Activated T-cell treated with anti-CD3 and anti-CD28 coated beads, Interleukin-2, amount 50 U/mL, for 1 hour (primary cell): ENCODE results near the gene CCL24.
"Not testable (repeated sequence)": the region's sequence is repeated elsewhere in the genome, so short reads cannot be mapped to it uniquely, and the experiment has no call there.

Experiments
- DNase-seq: peaks from one replicate; pipeline ENCODE4 v3.0.0-alpha.2; 2020

Gene CCL24, protein sequence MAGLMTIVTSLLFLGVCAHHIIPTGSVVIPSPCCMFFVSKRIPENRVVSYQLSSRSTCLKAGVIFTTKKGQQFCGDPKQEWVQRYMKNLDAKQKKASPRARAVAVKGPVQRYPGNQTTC

DNA sequence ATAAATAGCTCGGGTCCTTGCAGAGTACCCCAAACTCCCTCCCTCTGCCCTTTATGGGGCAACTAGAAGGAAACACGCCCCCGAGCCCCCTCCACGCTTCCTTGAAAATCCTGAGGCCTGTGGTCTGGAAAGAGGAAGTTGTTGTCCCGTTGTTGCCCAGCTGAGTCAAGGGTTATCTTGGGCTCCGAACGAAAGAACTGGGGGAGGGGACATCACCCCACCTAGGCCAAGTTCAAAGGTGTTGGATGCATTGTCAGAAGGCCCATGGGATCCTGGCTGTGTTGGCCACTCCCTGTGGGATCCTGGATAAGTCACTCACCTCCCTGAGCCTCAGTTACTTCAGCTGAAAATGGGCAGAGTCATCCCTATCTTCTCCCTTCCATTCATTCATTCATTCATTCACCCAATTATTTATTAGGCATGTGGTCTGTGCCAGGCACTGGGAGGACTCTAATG, at the start of gene CCL24:
CCL24 (minus strand) TSS at position 26 of the 456 bp plus-strand sequence. CDS start 91 bp downstream, outside the sequence.
- DNase-seq = no peak

DNA sequence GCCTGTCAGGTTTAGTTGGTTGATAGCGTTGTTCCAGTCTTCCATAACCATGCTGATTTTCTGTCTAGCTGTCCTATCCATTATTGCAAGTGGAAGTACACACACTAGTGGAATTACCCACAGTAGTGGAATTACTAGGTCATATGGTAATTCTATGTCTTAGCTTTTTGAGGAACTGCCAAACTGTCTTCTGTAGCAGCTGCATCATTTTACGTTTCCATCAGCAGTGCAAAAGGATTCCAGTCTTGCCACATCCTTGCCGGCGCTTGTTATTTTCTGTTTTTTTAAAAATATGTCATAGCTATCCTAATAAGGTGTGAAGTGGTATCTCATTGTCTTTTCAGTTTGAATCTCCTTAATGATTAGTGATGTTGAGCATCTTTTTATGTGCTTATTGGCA, 48.0 kb upstream of the CCL24 start:
- no peak for DNase-seq

DNA sequence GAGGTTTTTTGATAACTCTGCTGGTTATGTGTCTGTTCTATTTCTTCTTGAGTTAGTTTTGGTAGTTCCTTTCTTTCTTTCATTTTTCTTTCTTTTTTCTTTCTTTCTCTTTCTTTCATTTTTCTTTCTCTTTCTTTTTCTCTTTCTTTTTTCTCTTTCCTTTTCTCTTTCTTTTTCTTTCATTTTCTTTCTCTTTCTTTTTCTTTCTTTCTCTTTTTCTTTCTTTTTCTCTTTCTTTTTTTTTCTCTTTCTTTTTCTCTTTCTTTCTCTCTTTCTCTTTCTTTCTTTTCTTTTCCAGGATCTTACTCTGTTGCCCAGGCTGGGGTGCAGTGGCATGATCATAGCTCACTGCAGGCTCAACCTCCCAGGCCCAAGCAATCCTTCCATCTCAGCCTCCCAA, 44.8 kb upstream of the CCL24 start:
- no peak for DNase-seq

DNA sequence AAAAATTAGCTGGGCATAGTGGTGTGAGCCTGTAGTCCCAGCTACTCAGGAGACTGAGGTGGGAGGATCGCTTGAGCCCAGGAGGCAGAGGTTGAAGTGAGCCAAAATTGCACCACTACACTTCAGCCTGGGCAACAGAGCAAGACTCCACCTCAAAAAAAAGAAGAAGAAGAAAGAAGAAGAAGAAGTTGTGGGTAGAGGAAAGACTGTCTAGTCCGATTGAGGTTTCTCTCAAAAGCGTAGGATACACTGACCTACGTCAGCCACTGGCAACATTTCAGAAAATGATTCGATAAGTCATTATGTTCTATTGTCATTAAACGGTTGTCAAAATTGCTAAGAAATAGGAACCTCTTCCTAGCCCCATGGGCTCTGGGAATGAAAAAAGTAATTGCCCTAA, 42.9 kb upstream of the CCL24 start:
- no peak for DNase-seq

DNA sequence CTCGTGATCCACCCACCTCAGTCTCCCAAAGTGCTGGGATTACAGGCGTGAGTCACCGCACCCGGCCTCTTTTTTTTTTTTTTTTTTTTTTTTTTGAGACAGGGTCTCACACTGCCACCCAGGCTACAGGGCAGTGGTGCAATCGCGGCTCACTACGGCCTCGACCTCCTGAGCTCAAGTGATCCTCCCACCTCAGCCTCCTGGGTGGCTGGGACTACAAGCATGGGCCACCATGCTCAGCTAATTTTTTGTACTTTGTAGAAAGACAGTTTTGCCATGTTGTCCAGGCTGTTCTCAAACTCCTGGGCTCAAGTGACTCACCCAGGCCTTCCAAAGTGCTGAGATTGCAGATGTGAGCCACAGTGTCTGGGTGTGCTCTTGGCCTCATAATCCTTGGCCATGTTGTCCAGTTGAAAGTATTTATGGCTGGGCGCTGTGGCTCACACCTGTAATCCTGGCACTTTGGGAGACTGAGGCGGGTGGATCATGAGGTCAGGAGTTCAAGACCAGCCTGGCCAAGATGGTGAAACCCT, 41.3 kb upstream of the CCL24 start:
- DNase-seq = not testable (repeated sequence)

GRCh38 chr7:75854233-75854632, 40.6 kb upstream of the CCL24 start:
- no peak for DNase-seq

DNA sequence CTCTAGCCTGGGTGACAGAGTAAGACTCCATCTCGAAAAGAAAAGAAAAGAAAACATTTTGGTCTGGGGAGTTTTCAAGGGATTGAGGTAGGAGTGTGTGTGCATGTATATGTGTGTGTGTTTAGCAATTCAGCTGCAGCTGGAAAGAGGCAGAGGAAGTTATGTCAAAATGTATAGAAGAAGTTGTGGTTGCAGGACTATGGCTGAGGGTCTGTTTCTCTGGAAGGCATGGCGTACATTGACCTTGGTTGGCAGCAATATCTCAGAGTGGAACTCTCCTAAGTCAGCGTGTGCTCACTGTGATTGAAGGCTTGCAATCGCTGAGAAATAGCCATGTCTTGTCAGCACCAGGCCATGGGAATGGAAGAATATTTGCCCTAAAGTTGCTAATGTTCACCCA, 36.6 kb upstream of the CCL24 start:
- DNase-seq = no peak

- no peak for DNase-seq
Measured at GRCh38 chr7:75849573-75849972, 36.0 kb upstream of the CCL24 start.

GRCh38 chr7:75847707-75848106, 34.1 kb upstream of the CCL24 start:
- no peak for DNase-seq

DNA sequence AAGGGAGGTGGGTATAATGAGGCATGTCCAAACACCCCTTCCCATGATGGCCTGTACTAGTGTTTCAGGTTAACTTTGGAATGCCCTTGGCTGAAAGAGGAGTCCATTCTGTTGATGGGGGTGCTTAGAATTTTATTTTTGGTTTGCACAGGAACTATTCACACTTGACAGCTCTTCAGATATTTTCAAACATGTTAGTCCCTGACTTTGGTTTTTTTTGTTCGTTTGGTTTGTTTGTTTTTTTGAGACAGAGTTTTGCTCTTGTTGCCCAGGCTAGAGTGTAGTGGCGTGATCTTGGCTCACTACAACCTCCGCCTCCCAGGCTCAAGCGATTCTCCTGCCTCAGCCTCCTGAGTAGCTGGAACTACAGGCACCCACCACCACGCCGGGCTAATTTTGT, 31.5 kb upstream of the CCL24 start:
- not testable (repeated sequence) for DNase-seq

DNA sequence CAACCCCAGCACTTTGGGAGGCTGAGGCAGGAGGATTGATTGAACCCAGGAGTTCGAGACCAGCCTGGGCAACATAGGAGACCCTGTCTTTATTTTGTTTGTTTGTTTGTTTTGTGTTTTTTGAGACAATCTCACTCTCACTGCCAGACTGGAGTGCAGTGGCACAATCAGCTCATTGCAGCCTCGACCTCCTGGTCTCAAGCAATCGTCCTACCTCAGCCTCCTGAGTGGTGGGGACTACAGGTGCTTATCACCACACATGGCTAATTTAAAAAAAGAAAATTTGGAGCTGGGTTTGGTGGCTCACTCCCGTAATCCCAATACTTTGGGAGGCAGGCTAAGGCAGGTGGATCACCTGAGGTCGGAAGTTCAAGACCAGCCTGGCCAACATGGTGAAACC, 30.6 kb upstream of the CCL24 start:
- no peak for DNase-seq

DNA sequence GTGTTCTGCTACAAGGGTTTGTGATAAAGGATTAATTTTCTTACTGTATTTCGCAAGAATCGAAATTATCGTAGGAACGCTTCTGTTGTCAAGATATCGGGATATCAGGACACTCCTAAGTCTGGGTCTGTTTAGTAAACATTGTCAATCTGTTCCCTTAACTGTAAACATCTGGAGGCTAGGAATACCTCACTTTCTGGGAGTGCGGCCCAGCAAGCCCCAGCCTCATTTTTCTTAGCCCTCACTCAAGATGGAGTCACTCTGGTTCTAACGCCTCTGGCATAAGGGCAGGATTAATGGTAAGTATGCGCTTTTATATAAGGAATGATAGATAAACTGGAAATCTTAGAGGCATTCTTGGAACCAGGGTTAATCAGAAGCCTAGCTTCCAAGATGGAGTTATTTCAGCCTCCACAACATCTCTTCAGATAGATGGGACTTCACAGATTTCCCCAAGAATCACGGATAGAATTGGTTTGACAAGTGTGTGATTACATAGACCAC, 30.1 kb upstream of the CCL24 start:
- no peak for DNase-seq

GRCh38 chr7:75842836-75843446, 29.3 kb upstream of the CCL24 start:
- DNase-seq = no peak

- DNase-seq = no peak
Measured at GRCh38 chr7:75840029-75840428, 26.4 kb upstream of the CCL24 start.

GRCh38 chr7:75838281-75838930, 24.8 kb upstream of the CCL24 start:
- DNase-seq = not testable (repeated sequence)

DNA sequence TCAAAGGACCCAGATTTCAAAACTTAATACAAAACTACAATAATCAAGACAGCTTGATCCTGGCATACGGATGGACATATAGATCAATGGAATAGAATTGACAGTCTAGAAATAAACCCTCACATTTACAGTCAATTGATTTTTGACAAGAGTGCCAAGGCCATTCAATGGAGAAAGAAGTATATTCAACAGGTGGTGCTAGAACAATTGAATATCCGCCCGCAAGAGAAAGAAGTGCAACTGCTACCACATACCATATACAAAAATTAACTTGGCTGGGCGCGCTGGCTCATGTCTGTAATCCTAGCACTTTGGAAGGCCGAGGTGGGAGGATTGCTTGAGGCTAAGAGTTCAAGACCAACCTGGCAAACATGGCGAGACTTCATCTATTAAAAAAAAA, 23.2 kb upstream of the CCL24 start:
- no peak for DNase-seq

DNA sequence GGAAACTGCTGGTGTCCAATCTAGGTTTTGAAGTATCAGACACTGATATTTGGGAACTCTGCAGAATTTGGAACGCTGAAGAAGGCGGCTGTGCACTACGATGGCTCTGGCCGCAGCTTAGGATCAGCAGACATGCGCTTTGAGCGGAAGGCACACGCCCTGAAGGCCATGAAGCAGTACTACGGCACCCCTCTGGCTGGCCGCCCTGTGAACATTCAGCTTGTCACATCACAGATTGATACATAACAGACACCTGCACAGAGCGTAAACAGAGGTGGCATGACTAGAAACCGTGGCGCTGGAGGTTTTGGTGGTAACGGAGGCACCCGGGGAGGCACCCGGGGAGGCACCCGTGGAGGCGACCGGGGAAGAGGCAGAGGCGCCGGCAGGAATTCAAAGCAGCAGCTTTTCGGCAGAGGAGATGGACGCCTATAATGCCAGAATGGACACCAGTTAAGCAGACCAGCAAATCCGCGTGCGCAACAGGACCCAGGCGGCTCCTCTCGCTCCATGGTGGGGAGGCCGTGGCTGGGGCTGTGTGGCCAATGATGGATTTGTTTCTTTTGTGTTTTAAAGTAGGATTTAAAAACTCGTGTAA, 22.2 kb upstream of the CCL24 start:
- DNase-seq = no peak

DNA sequence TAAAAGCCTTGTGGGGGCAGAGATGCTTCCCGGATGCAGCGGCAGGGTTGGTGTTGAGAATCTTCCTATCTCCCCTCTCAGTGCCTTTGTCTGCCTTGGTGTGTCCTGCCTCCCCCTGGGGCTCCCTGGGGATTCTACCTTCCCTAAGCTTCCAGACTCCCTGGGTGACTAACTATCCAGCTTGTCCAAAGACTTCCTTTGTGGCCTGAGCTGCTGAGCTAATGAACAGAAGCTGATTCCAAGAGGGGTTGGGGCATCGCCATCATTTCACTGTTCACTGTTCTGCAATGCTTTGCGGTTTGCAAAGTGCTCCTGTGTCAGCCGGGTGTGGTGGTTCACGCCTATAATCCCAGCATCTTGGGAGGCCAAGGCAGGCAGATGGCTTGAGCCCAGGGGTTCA, 20.1 kb upstream of the CCL24 start:
- DNase-seq = not testable (repeated sequence)

GRCh38 chr7:75830978-75831377, 17.4 kb upstream of the CCL24 start:
- DNase-seq = no peak

- not testable (repeated sequence) for DNase-seq
Measured at GRCh38 chr7:75829656-75830055, 16.1 kb upstream of the CCL24 start.

GRCh38 chr7:75823198-75823910, 9.7 kb upstream of the CCL24 start:
- no peak for DNase-seq

GRCh38 chr7:75820688-75821087, 7.1 kb upstream of the CCL24 start:
- DNase-seq = no peak

- DNase-seq = no peak
Measured at GRCh38 chr7:75819711-75820110, 6.1 kb upstream of the CCL24 start.
